Endometrial microvascular endothelial cells (primary cell): ENCODE measurements around the gene MYO18A. TPM values are rescaled to one million over a fixed set of nuclear protein-coding genes. Genes with fewer than 3 reads are reported as not detected.

ENCODE experiments used
- in situ Hi-C: cut with HindIII; loops from 2 replicates; pipeline ENCODE4 v1.10.0; 2017; ENCODE audit warnings: low sequenced_read_pairs, low pct_unique_long_range_greater_than_20kb; ENCODE audit errors: inconsistent ontology term
- total RNA-seq: library from RNA; depleted of rRNA; stranded (reverse); fragments of >200 nt; gene quantifications from one replicate; pipeline ENCODE4 v1.2.3, GENCODE V29; 2015; ENCODE audit errors: inconsistent ontology term

MYO18A gene
- total RNA-seq, 1 donor from 2014 or later: 8.3 TPM

DNA sequence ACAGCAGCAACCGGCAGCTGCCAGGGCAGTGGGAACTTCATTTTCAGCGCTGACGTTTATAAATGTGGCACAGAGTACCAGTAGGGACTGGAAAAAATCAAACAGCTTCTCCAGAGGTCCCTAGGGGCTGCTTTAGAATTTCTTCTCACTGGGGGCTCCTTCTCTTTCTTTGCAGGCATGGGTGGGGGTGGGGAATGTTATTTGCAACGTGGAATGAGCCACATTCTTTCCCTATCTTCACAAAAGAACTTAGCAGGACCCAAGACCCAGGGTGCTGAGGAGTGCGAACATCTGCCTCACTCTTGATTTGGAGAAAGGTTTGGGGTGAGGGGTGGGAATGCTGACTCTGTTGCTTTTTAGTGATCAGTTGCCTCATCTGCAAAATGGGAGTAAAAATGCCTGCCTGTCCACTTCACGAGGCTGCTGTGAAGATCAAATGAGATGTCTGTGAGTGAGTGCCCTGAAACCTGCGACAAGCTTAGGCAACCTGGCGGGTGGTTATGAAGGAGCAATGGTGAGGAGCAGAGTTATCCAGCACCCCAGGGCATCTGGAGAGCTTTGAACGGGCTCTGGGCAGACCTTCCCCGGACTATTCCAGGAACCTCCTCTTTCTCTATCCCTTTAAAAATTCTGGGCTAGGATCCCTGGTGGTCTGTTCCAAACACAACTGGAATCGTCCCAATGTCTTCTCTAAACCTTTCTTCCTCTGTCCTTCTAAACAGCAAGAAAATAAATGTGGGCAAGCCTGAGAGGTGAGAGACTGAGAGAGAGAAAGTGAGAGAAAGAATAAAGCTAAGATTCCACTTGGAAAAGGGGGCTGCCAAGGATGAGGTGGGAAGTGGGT lies 148.0 kb downstream of the MYO18A start:
- in situ Hi-C loops: no loop called here

DNA sequence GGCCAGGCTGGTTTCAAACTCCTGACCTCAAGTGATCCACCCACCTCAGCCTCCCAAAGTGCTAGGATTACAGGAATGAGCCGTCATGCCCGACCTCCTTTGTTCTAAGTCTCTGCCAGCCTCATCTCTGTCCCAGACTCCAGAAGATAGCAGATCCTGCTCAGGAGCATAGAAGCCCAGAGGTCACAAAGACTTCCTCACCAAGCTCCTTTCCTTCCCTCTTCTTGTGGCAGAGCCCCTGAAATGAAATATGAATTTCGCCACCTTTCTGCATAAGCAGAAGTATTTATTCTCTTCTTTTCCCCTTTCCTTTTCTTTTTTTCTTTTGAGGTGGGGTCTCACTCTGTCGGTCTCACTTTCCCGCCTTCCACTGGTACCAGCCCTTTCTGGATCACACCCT lies 148.7 kb downstream of the MYO18A start:
- in situ Hi-C loops: no loop called here

DNA sequence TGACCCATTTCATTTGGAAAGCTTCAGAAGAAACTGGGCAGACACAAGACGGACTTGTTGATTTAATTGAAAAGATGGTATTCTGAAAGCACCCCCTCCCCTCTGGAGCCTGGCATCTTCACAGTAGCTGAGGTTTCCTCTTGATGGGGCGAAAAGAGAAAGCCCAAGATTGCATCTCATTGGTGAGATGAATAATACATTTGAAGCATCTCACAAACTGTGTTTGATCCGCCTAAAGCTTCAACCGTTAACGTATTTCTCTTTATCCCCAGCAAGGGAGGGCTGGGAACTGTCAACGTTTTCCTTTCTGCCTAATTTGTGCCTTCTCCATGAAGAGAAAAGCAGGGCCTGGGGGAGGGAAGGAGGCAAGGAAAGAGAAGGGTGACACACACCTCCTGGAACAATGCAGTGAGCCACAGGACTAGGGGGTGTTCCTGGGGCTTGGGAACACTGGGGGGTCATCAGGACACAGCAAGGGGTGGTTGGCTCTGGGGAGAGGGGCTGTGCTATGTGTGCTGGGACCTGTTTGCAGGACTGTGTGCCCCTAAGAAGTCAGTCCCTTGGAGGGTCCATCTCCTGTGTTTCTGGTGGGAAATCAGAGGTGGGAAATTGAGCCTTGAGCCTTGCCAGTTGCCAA lies 155.8 kb downstream of the MYO18A start:
- in situ Hi-C loops: no loop called here

DNA sequence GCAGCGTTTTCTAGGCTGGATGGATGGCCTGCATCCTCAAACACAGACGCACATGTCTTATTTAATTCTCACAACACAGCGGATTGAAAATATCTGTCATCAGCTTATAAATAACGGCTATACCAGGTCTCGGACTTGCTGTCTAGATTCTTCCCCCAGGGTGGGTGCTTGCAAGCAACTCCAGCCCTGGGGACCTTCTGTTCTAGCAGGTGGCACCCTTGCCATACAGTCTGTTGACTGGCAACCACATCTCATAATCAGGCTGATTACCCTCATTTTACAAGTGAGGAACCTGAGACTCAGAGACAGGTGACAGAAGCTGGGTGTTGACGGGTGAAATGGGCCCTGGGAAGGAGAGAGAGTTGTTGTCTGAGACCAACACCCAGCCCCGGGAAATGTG lies 158.1 kb downstream of the MYO18A start:
- in situ Hi-C loops: no loop called here

DNA sequence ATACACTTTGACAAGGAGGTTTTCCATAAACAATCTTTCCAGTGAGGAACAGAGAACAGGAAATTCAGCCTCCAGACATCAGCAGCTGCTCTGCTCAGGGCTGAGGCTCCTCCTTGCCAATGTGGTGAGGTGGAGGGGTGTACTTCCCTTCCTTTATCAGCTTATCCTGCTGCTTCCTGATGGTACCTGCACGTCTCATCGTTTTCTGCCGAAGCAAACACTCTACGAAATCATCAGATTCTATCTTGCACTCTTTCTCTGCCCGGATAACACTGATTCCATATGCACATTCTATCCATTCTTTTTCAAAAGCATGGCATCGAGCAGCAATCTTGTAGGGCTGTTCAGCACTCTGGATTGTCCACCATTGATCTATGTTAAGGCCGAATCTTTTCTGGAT lies 159.0 kb downstream of the MYO18A start:
- in situ Hi-C loops: no loop called here

Other genes with a start within 250 kb of the MYO18A start
- gene PHF12, start 228.9 kb downstream of the MYO18A start, total RNA-seq: 14.4 TPM
- gene SEZ6, start 174.4 kb downstream of the MYO18A start, total RNA-seq: not detected
- gene PIPOX, start 137.3 kb downstream of the MYO18A start, total RNA-seq: 1.5 TPM
- gene CRYBA1, start 66.5 kb upstream of the MYO18A start, total RNA-seq: not detected
- 20.8 TPM for gene NUFIP2, start 113.8 kb upstream of the MYO18A start, total RNA-seq
- gene TAOK1, start 210.0 kb upstream of the MYO18A start, total RNA-seq: 33.7 TPM